GM18873 (cell line): ENCODE results near the gene ANGPT4.
"Not testable (repeated sequence)": the region's sequence is repeated elsewhere in the genome, so short reads cannot be mapped to it uniquely, and the experiment has no call there.

Experiments
- ATAC-seq: cut with Tn5 transposase; IDR thresholded peaks from one replicate; pipeline ENCODE4 v1.9.1; 2021; ENCODE audit warnings: mild to moderate bottlenecking, moderate library complexity, moderate number of reproducible peaks; ENCODE audit not compliant: unreplicated experiment, low FRiP score

Gene ANGPT4

GRCh38 chr20:878511-879307 is 37.4 kb downstream of the ANGPT4 start:
- no peak for ATAC-seq

GRCh38 chr20:877814-878213 is 38.3 kb downstream of the ANGPT4 start:
- ATAC-seq, result no peak

DNA sequence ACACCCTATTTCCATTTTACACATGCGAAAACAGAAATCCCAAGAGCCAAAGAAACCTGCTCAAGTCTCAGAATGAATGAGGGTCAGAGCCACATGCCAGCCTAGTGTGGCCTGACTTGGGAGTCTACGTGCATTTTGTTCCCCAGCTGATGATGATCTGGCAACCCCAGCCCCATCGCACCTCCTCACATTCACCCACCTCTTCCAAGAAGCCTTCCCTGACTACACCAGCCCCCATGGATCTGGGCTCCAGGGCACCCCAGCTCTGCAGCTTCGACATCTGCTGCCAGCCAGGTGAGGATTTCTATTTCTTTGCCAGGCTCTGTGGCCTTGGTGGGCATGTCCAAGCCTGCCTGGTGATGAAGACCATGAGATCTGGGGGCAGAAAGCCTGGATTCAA is 41.0 kb downstream of the ANGPT4 start:
- no peak for ATAC-seq

DNA sequence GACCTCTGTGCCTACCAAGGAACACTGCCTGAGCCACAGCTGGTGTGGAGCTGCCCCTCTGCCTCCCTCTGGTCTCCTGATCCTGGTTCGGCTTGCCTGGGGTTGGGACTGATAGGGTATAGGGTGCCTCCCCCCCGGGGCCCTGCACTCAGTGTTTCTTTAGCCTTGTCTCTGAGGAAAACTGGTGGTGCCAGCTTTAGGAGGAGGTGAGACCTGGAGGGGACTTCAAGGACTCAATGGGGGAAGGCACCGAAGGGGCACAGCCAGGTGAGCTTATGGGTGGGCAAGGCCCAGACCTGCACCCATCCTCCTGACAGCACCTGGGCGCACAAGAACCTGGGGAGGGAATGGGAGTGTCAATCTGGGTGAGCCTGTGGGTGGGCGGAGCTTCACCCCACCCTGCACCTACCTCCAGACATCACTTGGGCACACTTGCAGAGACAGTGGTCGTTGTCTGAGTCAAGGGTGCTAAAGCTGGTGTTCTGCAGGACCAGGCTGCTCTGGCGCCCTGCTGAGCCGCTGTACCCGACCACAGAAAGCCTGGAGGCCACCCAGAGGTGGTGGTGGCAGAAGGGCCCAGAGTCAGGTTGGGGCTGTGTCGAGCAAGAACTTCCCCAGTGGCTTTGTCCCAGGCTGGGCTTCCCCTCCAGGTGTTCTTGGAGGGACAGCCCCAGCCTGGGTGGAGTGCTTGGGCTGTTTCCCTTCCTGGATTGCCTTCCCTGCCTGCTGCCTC is 42.1 kb downstream of the ANGPT4 start:
- ATAC-seq, result no peak

GRCh38 chr20:872855-873520 is 43.1 kb downstream of the ANGPT4 start:
- no peak for ATAC-seq

GRCh38 chr20:871948-872347 is 44.2 kb downstream of the ANGPT4 start:
- no peak for ATAC-seq

GRCh38 chr20:871436-871835 is 44.7 kb downstream of the ANGPT4 start:
- no peak for ATAC-seq

GRCh38 chr20:870758-871157 is 45.4 kb downstream of the ANGPT4 start:
- no peak for ATAC-seq

DNA sequence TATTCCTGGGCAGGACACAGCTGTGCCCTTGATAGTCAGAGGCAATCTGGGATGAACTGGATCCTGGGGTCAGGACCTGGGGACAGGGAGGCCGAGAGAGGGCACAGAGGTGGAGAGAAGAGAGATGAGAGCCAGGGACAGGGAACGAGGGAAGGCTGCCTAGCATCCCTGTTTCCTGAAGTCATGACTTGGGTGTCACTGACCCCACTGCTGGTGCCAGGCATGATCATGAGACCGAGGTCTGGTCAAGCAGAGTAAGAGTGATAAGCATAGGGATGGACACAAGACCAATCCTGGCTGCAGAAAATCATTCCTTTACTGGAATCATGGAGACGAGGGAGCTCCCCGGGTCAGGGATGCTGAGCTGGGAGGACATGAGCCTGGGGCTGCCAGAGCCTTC is 46.5 kb downstream of the ANGPT4 start:
- ATAC-seq, result no peak

- ATAC-seq, result no peak
Observed at GRCh38 chr20:868279-868678, 47.9 kb downstream of the ANGPT4 start.

DNA sequence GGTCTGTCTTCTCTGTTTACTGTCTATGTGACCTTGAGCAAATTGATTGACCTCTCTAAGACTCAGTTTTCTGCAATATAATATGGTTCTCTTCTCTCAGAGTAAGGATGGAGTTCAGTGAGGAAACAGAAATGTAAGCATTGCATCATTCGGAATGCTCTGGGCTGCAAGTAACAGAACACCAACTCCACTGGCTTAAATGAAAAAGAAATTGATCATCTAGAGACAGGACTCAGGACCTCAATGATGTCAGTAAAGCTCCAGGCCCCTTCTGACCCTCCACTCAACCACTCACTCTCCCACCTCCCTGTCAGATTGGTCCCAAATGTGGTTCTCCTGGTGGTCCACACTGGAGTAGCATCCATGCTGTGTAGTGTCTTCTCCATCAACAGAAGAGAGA is 50.7 kb downstream of the ANGPT4 start:
- no peak for ATAC-seq

DNA sequence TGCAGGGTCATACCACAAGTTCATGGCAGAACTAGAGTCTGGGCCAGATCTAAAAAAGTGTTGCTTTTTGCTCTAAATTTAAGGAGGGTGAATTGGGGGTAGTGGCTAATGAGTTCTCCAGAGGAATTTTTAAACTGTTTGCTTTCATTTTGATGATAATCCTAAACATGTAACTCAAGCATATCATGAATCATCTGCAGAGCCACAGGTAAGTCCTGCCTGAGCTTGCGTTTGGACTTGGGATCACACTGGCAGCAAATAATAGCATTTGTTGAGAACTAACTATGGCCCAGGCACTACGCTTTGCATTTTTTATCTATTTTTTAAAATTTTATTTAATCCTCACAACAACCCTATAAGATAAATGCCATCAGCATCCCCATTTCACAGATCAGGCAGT is 55.2 kb downstream of the ANGPT4 start:
- ATAC-seq, result no peak

- no peak for ATAC-seq
Observed at GRCh38 chr20:859751-860231, 56.3 kb downstream of the ANGPT4 start.

GRCh38 chr20:858011-858410 is 58.1 kb downstream of the ANGPT4 start:
- no peak for ATAC-seq

- no peak for ATAC-seq
Observed at GRCh38 chr20:856361-856775, 59.8 kb downstream of the ANGPT4 start.

DNA sequence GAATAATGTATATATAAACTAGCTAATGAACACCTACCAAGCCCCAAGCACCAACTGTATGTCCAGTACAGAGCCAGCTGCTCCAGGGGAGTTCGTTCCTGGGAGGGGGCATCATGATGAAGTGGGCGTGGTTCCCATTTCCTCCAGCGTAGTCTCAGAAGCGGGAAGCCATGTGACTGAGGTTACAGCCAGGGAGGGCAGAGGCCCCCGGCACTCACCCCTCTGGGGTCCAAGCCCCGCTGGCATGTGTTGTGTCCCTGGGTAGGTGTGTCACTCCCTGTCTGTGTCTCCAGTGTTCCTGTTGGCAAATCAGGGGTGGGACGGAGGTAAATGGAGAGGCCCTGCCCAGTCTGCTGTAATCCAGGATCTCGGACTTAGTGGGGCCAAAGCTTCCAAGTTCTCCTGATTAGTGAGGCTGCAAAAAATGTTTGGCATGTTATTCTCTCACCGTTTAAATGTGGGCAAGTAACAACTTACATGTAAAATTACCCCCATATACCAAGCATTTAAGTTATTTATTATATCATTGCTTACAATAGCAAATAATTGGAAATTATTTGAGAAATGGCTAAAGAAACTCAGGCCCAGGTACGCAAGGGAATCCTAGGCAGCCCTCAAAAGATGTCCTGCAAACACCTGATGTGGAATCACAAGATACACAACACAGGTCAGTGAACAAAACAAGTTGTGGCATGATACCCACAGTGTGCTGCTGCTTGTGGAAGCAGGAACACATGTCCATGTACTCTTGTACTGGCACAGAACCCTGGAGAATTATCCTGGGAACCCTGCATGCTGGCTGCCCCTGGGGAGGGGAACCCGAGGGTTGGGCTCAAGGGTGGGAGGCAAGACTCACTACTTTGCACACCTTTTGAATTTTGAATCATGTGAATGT is 60.4 kb downstream of the ANGPT4 start:
- no peak for ATAC-seq

- ATAC-seq, result no peak
Observed at GRCh38 chr20:854601-855000, 61.5 kb downstream of the ANGPT4 start.

- ATAC-seq, result no peak
Observed at GRCh38 chr20:853406-853996, 62.6 kb downstream of the ANGPT4 start.

DNA sequence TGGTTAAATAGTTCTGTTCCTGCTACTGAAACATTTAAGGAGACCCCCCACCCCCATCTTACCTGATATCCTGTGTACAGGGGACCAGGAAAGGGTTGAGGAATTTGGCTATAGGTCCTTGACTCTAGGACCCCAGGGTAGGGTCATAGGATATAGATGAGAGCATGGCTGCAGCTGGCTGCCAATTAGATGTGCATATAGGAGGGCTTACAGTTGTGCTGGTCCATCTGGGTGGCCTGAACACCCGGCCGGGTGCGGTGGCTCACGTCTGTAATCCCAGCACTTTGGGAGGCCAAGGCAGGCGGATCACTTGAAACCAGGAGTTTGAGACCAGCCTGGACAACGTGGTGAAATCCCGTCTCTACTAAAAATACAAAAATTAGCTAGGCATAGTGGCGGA is 67.4 kb downstream of the ANGPT4 start:
- not testable (repeated sequence) for ATAC-seq

DNA sequence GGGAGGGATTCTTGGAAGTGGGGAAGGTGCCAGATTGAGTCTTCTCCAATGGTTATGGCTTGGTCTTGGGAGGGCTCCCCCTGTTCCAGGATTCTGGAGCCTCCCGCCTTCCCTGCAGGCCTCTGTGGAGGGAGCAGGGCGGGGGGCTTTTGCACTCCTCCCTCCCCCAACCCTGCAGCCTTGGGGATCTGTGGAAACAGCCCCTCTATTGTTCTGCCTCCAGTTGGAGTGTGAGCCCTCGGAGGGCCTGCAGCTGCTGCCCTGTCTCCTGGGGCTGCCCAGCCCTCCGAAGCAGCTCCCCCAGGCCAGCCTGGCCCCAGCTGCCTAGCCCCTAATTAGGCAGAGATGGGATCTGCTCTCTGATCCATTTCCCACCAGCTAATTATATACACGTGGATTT is 67.9 kb downstream of the ANGPT4 start:
- no peak for ATAC-seq
